HG03095 (cell line): ENCODE results near the gene LRP10.

Experiments used
- ATAC-seq: cut with Tn5 transposase; IDR thresholded peaks from one replicate; pipeline ENCODE4 v1.9.1; 2021; ENCODE audit warnings: moderate library complexity; ENCODE audit not compliant: unreplicated experiment

Gene LRP10

GRCh38 chr14:22864979-22865378 lies 6.6 kb upstream of the LRP10 start:
- ATAC-seq, result no peak

DNA sequence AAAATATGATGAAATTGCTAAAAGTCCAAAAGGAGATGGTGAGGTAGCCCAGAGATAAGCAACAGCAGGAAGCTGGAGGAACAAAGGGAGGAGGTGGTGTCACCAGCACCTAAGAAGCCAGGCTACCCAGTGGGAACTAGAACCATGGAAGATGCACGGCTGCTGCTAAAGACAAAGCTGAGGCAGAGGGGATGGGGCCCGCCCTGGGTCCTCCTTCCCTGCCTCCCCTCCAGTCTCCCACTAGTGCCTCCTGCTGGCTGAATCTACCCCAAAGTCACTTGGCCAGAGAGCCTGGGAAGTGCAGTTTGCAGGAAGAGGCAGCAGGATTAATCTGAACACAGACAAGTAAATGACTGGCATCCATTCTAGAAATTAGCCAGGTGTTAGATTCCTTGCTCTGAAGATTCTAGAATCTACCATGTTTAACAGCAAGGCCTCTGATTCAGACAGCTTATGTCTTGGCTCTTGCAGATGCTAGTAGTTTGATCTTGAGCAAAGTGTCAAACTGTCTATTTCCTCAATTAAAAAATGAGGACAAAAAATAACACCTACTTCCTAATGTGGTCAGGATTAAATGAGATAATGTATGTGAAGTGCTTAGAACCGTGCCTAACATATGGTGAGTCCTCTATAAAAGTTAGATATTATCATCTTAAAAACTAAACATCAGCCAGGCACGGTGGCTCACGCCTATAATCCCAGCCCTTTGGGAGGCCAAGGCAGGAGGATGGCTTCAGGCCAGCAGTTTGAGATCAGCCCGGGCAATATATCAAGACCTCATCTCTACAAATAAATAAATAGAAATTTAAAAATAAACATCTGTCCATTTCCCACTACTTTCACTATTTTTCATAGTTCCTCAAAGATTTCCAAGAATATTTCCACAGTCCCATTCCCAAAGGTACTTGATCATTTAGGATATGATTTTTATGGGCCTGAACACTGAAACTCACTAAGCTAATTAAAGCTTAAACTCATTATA lies 5.8 kb upstream of the LRP10 start:
- no peak for ATAC-seq

DNA sequence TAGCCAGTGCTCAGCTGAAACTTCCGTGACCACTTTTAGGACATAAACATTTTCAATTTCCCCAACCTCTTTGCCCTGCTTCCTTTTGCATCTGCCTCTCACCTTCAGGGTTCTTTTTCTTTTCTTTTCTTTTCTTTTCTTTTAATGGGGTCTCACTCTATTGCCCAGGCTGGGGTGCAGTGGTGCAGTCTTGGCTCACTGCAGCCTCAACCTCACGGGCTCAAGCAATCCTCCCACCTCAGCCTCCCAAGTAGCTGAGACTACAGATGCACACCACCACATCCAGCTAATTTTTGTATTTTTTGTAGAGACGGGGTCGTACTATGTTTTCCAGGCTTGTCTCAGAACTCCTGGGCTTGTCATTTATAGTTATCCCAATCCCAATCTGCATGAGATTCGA lies 4.7 kb upstream of the LRP10 start:
- no peak for ATAC-seq

DNA sequence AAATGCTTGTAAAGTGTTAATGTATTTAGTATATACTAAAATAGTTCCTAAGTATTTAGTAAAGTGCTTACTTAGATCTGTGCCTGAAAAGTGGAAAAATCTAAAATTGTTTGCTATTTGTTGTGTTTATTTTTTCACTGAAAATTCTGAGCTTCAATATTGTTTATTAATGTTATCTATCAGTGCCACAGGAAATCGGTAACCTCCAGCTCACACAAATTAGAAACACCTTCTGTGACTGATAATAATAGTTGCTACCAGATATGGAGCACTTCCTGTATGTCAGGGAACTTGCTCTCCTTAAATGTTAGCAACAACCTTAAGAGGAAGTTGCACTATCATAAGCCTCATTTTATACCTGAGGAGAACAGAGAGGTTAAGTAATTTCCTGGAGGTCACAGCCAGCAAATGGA lies 723 bp upstream of the LRP10 start:
- peak; percentile 46 for ATAC-seq

GRCh38 chr14:22872033-22872832 lies 693 bp downstream of the LRP10 start:
- ATAC-seq, result peak; percentile 26

GRCh38 chr14:22872833-22873520 lies 1.4 kb downstream of the LRP10 start:
- no peak for ATAC-seq

DNA sequence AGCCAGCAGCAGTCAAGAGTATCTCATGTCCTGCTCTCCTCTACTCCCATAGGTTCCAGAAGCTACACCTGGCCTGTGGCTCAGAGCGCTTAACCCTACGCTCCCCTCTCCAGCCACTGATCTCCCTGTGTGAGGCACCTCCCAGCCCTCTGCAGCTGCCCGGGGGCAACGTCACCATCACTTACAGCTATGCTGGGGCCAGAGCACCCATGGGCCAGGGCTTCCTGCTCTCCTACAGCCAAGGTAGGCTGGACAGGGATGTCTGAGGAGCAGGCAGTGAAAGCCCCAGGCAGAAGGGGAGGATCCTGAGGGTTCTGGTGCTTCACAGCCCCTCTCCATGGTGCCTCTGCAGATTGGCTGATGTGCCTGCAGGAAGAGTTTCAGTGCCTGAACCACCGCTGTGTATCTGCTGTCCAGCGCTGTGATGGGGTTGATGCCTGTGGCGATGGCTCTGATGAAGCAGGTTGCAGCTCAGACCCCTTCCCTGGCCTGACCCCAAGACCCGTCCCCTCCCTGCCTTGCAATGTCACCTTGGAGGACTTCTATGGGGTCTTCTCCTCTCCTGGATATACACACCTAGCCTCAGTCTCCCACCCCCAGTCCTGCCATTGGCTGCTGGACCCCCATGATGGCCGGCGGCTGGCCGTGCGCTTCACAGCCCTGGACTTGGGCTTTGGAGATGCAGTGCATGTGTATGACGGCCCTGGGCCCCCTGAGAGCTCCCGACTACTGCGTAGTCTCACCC lies 3.6 kb downstream of the LRP10 start:
- ATAC-seq, result no peak

GRCh38 chr14:22875748-22876319 lies 4.3 kb downstream of the LRP10 start:
- no peak for ATAC-seq

- ATAC-seq, result no peak
Measured at GRCh38 chr14:22877000-22877501, 5.5 kb downstream of the LRP10 start.

- ATAC-seq, result no peak
Measured at GRCh38 chr14:22878271-22879246, 7.0 kb downstream of the LRP10 start.

GRCh38 chr14:22882064-22882463 lies 10.5 kb downstream of the LRP10 start:
- ATAC-seq, result no peak

- no peak for ATAC-seq
Measured at GRCh38 chr14:22882529-22883172, 11.1 kb downstream of the LRP10 start.

GRCh38 chr14:22883173-22883976 lies 11.8 kb downstream of the LRP10 start, which contains the start of gene REM2:
Gene REM2, plus strand, starts transcription at chr14:22883222. Its CDS starts 66 bp downstream, at chr14:22883288.
- ATAC-seq, result no peak

- no peak for ATAC-seq
Measured at GRCh38 chr14:22884076-22884737, 12.7 kb downstream of the LRP10 start.

- ATAC-seq, result no peak
Measured at GRCh38 chr14:22884738-22885523, 13.4 kb downstream of the LRP10 start.

DNA sequence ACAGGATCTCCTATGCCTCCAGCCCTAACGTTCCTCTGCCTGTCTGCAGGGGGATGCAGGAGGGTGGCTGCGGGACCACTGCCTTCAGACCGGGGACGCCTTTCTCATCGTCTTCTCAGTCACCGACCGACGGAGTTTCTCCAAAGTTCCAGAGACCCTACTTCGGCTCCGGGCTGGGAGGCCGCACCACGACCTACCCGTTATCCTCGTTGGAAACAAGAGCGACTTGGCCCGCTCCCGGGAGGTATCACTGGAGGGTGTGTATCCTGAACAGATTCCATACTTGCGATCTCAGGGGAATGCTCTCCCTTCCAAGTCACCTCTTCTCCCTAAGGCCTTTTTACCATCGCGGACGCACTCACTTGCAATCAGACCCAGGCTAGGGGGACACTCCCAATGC lies 14.4 kb downstream of the LRP10 start:
- no peak for ATAC-seq
